Stimulated activated memory B cell treated with anti-CD40 and anti-IgM and Interleukin-4, amounts not matched to agents 10 μg/mL and 1 μg/mL and 100 μg/mL, for 72 hours (primary cell): ENCODE measurements around the gene SRGAP3.
A peak's percentile ranks its signal among the peaks of the same experiment; 100 is the strongest.

Source experiments
- ATAC-seq: fragments of 150-1000 bp; cut with Tn5 transposase; 2 replicates; pipeline ENCODE4 v1.10.0; 2021
- H3K27ac Mint-ChIP-seq: one replicate; pipeline ENCODE4 v1.8.0; 2022; ENCODE audit warnings: mild to moderate bottlenecking, mixed read lengths
- H3K27me3 Mint-ChIP-seq: one replicate; pipeline ENCODE4 v1.8.0; 2022; ENCODE audit warnings: mixed read lengths
- H3K36me3 Mint-ChIP-seq: one replicate; pipeline ENCODE4 v1.8.0; 2022; ENCODE audit warnings: mixed read lengths
- H3K4me1 Mint-ChIP-seq: one replicate; pipeline ENCODE4 v1.8.0; 2022; ENCODE audit warnings: mixed read lengths
- H3K4me3 Mint-ChIP-seq: one replicate; pipeline ENCODE4 v1.8.0; 2022; ENCODE audit warnings: mild to moderate bottlenecking, moderate library complexity, mixed read lengths
- H3K9me3 Mint-ChIP-seq: one replicate; pipeline ENCODE4 v1.8.0; 2022; ENCODE audit warnings: mixed read lengths

The SRGAP3 gene

GRCh38 chr3:9007928-9008327 lies 241.5 kb downstream of the SRGAP3 start:
- ATAC-seq = no peak
- peaks cover 2% of the 10 kb centered on the region for H3K9me3 Mint-ChIP-seq

GRCh38 chr3:9007213-9007612 lies 242.2 kb downstream of the SRGAP3 start:
- H3K4me1 Mint-ChIP-seq = no peaks in the 10 kb centered on the region
- H3K27ac Mint-ChIP-seq = no peak overlapping the region
- no peak for ATAC-seq
- H3K36me3 Mint-ChIP-seq = peaks cover 5% of the 10 kb centered on the region
- no peak overlapping the region for H3K4me3 Mint-ChIP-seq
- H3K9me3 Mint-ChIP-seq = peaks cover 2% of the 10 kb centered on the region
- H3K27me3 Mint-ChIP-seq = no peaks in the 10 kb centered on the region

More at GRCh38 chr3:9007928-9008327, 241.5 kb downstream of the SRGAP3 start:
- Mint-ChIP-seq H3K36me3 (peaks cover 5% of the 10 kb centered on the region), H3K4me3 (no peak overlapping the region), H3K4me1 (no peaks in the 10 kb centered on the region), H3K27me3 (no peaks in the 10 kb centered on the region), H3K27ac (no peak overlapping the region)

- Mint-ChIP-seq H3K27me3 (peaks cover 8% of the 10 kb centered on the region), H3K4me1 (no peaks in the 10 kb centered on the region), H3K27ac (no peak overlapping the region), H3K4me3 (no peak overlapping the region), H3K9me3 (peaks cover 2% of the 10 kb centered on the region), H3K36me3 (no peaks in the 10 kb centered on the region)
- no peak for ATAC-seq
Observed at GRCh38 chr3:9000041-9000440, 249.4 kb downstream of the SRGAP3 start.

- H3K9me3 Mint-ChIP-seq = no peaks in the 10 kb centered on the region
- no peaks in the 10 kb centered on the region for H3K36me3 Mint-ChIP-seq
- no peaks in the 10 kb centered on the region for H3K4me1 Mint-ChIP-seq
- H3K27ac Mint-ChIP-seq = no peak overlapping the region
- peaks cover 8% of the 10 kb centered on the region for H3K27me3 Mint-ChIP-seq
- ATAC-seq = no peak
- H3K4me3 Mint-ChIP-seq = no peak overlapping the region
Observed at GRCh38 chr3:8997151-8997550, 252.3 kb downstream of the SRGAP3 start.

- H3K9me3 Mint-ChIP-seq = no peaks in the 10 kb centered on the region
- no peak overlapping the region for H3K4me3 Mint-ChIP-seq
Observed at GRCh38 chr3:8996681-8997121, 252.7 kb downstream of the SRGAP3 start.

GRCh38 chr3:8996216-8996615 lies 253.2 kb downstream of the SRGAP3 start:
- Mint-ChIP-seq H3K9me3 (no peaks in the 10 kb centered on the region), H3K4me1 (no peaks in the 10 kb centered on the region), H3K4me3 (no peak overlapping the region), H3K27me3 (peaks cover 8% of the 10 kb centered on the region), H3K36me3 (no peaks in the 10 kb centered on the region), H3K27ac (no peak overlapping the region)
- no peak for ATAC-seq

More at GRCh38 chr3:8996681-8997121, 252.7 kb downstream of the SRGAP3 start:
- Mint-ChIP-seq H3K36me3 (no peaks in the 10 kb centered on the region), H3K27ac (no peak overlapping the region), H3K27me3 (peaks cover 8% of the 10 kb centered on the region), H3K4me1 (no peaks in the 10 kb centered on the region)
- no peak for ATAC-seq

GRCh38 chr3:8994226-8994625 lies 255.2 kb downstream of the SRGAP3 start:
- Mint-ChIP-seq H3K27me3 (peaks cover 8% of the 10 kb centered on the region), H3K9me3 (no peaks in the 10 kb centered on the region), H3K27ac (no peak overlapping the region), H3K36me3 (no peaks in the 10 kb centered on the region), H3K4me1 (no peaks in the 10 kb centered on the region), H3K4me3 (no peak overlapping the region)
- ATAC-seq = no peak

- no peaks in the 10 kb centered on the region for H3K9me3 Mint-ChIP-seq
- H3K4me3 Mint-ChIP-seq = no peak overlapping the region
- ATAC-seq = no peak
- no peaks in the 10 kb centered on the region for H3K4me1 Mint-ChIP-seq
- H3K27ac Mint-ChIP-seq = no peak overlapping the region
- H3K36me3 Mint-ChIP-seq = no peaks in the 10 kb centered on the region
- H3K27me3 Mint-ChIP-seq = peaks cover 8% of the 10 kb centered on the region
Observed at GRCh38 chr3:8993331-8993730, 256.1 kb downstream of the SRGAP3 start.

- H3K36me3 Mint-ChIP-seq = no peaks in the 10 kb centered on the region
- no peak for ATAC-seq
- H3K27ac Mint-ChIP-seq = no peak overlapping the region
- peaks cover 8% of the 10 kb centered on the region for H3K27me3 Mint-ChIP-seq
- peaks cover under 1% of the 10 kb centered on the region for H3K4me1 Mint-ChIP-seq
- no peaks in the 10 kb centered on the region for H3K9me3 Mint-ChIP-seq
- no peak overlapping the region for H3K4me3 Mint-ChIP-seq
Observed at GRCh38 chr3:8992854-8993253, 256.6 kb downstream of the SRGAP3 start.

GRCh38 chr3:8992199-8992598 lies 257.2 kb downstream of the SRGAP3 start:
- Mint-ChIP-seq H3K4me3 (no peak overlapping the region), H3K9me3 (no peaks in the 10 kb centered on the region), H3K4me1 (peaks cover 6% of the 10 kb centered on the region), H3K36me3 (no peaks in the 10 kb centered on the region), H3K27me3 (peaks cover 5% of the 10 kb centered on the region), H3K27ac (no peak overlapping the region)
- no peak for ATAC-seq

- no peak overlapping the region for H3K4me3 Mint-ChIP-seq
- no peaks in the 10 kb centered on the region for H3K9me3 Mint-ChIP-seq
- H3K27me3 Mint-ChIP-seq = no peaks in the 10 kb centered on the region
- ATAC-seq = no peak
- H3K4me1 Mint-ChIP-seq = peaks cover 6% of the 10 kb centered on the region
- H3K36me3 Mint-ChIP-seq = no peaks in the 10 kb centered on the region
- no peak overlapping the region for H3K27ac Mint-ChIP-seq
Observed at GRCh38 chr3:8990266-8991215, 258.9 kb downstream of the SRGAP3 start.

GRCh38 chr3:8988791-8989558 lies 260.5 kb downstream of the SRGAP3 start:
- no peak overlapping the region for H3K27ac Mint-ChIP-seq
- no peak for ATAC-seq

GRCh38 chr3:8988384-8988655 lies 261.1 kb downstream of the SRGAP3 start:
- Mint-ChIP-seq H3K36me3 (no peaks in the 10 kb centered on the region), H3K4me3 (no peak overlapping the region), H3K9me3 (no peaks in the 10 kb centered on the region), H3K27me3 (peaks cover 8% of the 10 kb centered on the region), H3K27ac (no peak overlapping the region), H3K4me1 (peaks cover 6% of the 10 kb centered on the region)
- ATAC-seq = no peak

More at GRCh38 chr3:8988791-8989558, 260.5 kb downstream of the SRGAP3 start:
- Mint-ChIP-seq H3K36me3 (no peaks in the 10 kb centered on the region), H3K27me3 (peaks cover 3% of the 10 kb centered on the region), H3K4me1 (peaks cover 6% of the 10 kb centered on the region), H3K9me3 (no peaks in the 10 kb centered on the region), H3K4me3 (no peak overlapping the region)

- Mint-ChIP-seq H3K4me1 (peaks cover 6% of the 10 kb centered on the region), H3K27me3 (peaks cover 8% of the 10 kb centered on the region), H3K36me3 (no peaks in the 10 kb centered on the region), H3K27ac (no peak overlapping the region), H3K9me3 (no peaks in the 10 kb centered on the region), H3K4me3 (peak overlapping the region; percentile 35)
- peak; percentile 49 for ATAC-seq
Observed at GRCh38 chr3:8987645-8988383, 261.6 kb downstream of the SRGAP3 start.

- H3K27ac Mint-ChIP-seq = no peak overlapping the region
- H3K36me3 Mint-ChIP-seq = no peaks in the 10 kb centered on the region
- peaks cover 8% of the 10 kb centered on the region for H3K27me3 Mint-ChIP-seq
- no peaks in the 10 kb centered on the region for H3K9me3 Mint-ChIP-seq
- H3K4me3 Mint-ChIP-seq = no peak overlapping the region
- peaks cover 11% of the 10 kb centered on the region for H3K4me1 Mint-ChIP-seq
- ATAC-seq = no peak
Observed at GRCh38 chr3:8987226-8987625, 262.2 kb downstream of the SRGAP3 start.
